ENCODE measurements around the gene NAT9. TPM values are rescaled to one million over a fixed set of nuclear protein-coding genes. Genes with fewer than 3 reads are reported as not detected.

Gene NAT9
- total RNA-seq, 1 donor from 2014 or later = 48.6 TPM

DNA sequence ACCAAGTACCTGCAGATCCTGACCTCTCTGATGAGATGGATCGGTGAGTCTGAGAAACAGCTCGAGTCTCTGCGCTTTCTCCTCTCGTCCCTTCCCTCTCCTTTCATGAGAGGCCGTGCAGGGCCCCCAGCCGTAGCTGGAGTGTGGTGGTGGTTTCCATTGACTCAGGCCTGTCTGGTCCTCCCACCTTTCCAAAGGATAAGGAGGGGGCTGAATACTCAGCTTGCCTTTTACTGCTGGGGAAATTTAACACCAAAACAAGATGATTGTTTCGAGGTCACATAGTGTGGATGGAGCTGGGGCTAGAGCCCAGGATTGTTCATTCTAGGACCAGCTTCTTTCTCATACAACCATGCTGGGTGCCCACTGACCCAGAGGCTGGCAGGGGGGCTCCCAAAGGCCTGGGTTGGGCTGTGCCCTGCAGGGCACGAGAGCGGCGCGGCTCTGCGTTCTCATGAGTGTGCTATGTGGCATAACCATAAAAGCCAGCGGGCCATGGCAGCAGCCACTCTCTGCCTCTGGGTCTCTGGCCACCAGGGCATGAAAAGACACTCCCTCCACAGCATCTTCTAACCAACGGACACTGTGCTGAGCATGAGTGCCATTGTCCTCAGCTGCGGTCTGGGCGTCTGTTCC lies 43.8 kb upstream of the NAT9 start:
- DNase-seq (no peak), ATAC-seq (no peak)
- TF ChIP-seq, protein P1, sequence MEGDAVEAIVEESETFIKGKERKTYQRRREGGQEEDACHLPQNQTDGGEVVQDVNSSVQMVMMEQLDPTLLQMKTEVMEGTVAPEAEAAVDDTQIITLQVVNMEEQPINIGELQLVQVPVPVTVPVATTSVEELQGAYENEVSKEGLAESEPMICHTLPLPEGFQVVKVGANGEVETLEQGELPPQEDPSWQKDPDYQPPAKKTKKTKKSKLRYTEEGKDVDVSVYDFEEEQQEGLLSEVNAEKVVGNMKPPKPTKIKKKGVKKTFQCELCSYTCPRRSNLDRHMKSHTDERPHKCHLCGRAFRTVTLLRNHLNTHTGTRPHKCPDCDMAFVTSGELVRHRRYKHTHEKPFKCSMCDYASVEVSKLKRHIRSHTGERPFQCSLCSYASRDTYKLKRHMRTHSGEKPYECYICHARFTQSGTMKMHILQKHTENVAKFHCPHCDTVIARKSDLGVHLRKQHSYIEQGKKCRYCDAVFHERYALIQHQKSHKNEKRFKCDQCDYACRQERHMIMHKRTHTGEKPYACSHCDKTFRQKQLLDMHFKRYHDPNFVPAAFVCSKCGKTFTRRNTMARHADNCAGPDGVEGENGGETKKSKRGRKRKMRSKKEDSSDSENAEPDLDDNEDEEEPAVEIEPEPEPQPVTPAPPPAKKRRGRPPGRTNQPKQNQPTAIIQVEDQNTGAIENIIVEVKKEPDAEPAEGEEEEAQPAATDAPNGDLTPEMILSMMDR (IDR thresholded peaks at IDR 0.05) = no peak
- peaks cover 52% of the 10 kb centered on the region for H3K36me3 ChIP-seq
- H3K27me3 ChIP-seq (ENCODE audit: low read depth) = no peaks in the 10 kb centered on the region
- no peak overlapping the region for H3K27ac ChIP-seq
- intact Hi-C loops (cut with DNase I) = no loop called here
- no peaks in the 10 kb centered on the region for H3K9me3 ChIP-seq
- no peaks in the 10 kb centered on the region for H3K4me1 ChIP-seq
- no peak overlapping the region for H3K4me3 ChIP-seq

DNA sequence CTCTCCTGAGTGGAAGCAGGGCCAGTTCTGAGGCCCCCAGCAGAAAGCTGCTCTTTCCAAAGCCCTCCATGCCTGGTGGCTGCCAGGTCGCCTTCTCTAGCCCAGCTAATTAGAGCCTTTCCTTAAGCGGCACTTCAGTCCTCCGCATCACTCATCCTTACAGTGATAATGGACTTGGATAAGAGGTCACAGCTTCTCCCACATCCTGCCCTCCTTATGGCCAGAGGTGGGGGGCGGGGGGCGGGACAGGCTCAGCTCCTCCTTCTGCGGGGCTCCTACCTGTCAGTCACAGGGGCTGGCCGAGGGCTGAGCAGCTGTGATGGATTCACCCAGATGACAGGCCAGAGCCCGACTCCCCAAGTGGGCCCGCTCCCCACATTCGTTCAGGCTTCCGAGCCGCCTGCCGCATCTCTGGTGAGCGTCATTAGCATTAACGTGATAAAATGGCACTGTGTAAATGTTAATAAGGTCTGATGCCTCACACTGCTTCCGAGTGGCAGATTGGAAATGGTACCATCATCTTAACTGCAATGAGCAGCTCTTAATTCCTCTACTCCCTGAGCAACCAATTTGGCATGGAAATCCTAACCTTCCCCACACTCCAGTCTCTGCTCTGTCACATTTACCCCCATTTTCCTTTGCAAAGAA lies 42.3 kb upstream of the NAT9 start:
- DNase-seq = no peak
- no peak overlapping the region for H3K27ac ChIP-seq
- no peaks in the 10 kb centered on the region for H3K27me3 ChIP-seq (ENCODE audit: low read depth)
- no peaks in the 10 kb centered on the region for H3K9me3 ChIP-seq
- no peak overlapping the region for H3K4me3 ChIP-seq
- no peak for ATAC-seq
- intact Hi-C loops (cut with DNase I) = no loop called here
- H3K36me3 ChIP-seq = peaks cover 54% of the 10 kb centered on the region
- TF ChIP-seq, protein P1 (IDR thresholded peaks at IDR 0.05) = no peak
- peaks cover 7% of the 10 kb centered on the region for H3K4me1 ChIP-seq

DNA sequence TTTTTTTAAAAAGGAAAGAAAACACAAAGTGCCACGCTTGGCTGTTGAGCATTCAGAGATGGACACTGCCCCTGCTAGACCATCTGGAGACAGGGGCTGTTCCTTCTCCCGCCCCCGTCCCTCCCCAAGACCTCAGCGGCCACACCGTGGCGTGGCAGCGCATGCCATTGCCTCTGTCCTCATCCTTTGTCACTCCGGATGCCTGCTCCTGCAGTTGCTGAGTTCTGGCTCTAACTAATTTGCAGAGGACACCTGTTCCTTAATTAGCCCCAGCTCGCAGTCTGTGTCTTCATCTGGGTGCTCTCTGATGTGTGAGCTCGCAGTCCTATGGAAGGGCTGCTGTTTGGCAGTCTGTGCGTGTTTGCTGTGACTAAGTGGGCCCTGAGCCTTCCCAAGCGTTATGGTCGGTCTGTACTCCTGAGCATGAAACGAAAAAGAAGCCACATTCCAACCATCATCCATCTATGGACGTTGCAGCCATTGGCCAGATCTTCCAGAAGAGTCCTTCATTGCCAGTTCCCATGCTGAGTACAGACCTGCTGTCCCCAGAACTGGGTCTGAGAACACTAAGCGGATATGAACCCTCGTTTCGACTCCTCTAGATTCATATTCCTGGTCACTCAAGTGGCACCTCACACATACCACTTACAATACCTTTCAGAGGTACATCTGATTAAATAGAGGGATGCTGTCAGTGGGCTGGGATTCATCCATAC lies 40.9 kb upstream of the NAT9 start:
- no peak for ATAC-seq
- Histone ChIP-seq H3K27me3 (ENCODE audit: low read depth) (no peaks in the 10 kb centered on the region), H3K27ac (no peak overlapping the region), H3K9me3 (no peaks in the 10 kb centered on the region), H3K4me3 (no peak overlapping the region), H3K36me3 (peaks cover 47% of the 10 kb centered on the region), H3K4me1 (peaks cover 21% of the 10 kb centered on the region)
- no peak for DNase-seq
- TF ChIP-seq, protein P1 (IDR thresholded peaks at IDR 0.05) = no peak
- intact Hi-C loops (cut with DNase I) = no loop called here

DNA sequence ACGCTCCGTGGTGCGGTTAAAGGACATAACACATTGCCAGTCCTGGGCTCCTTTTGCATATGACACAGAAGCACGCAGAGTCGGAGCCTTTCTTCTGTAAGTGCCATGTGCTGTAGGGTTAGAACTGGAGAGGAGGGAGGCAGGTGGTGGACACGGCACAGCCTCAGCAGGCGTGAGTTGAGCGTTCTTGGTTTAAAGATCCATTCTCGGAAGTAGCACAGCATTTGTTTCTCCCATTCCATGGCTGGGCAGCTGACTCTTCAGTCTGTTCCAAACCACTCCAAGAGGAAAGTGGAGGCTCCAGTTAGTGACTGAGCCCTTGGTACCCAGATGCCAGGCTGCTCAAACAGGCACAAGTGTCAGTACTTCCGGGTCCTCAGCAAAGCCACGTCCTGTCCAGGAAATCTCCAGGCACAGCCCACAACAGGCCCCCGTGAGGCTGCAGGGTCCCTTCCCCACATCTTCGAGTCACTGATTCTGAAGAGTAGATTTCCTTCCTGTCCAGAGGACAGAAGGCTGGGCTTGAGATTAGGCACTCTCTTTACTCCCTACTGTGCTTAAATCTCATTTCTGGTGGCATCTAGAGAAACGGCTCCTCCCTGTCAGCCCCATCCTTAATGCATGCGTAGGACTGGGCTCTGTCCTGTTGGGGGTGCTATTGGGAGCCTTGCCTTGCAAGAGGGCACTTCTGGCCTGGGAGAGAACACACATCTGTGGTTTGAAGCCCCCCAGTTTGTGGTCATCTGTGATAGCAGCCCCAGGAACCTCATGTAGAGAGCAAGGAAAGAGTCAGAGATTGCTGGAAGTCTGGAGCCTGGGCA lies 39.6 kb upstream of the NAT9 start:
- ATAC-seq (peak; percentile 10 to 39), DNase-seq (no peak)
- Histone ChIP-seq H3K4me1 (peaks cover 26% of the 10 kb centered on the region), H3K27ac (no peak overlapping the region), H3K4me3 (no peak overlapping the region), H3K27me3 (ENCODE audit: low read depth) (no peaks in the 10 kb centered on the region), H3K9me3 (no peaks in the 10 kb centered on the region), H3K36me3 (peaks cover 38% of the 10 kb centered on the region)
- TF ChIP-seq, protein P1 (IDR thresholded peaks at IDR 0.05) = no peak
- intact Hi-C loops (cut with DNase I) = no loop called here

DNA sequence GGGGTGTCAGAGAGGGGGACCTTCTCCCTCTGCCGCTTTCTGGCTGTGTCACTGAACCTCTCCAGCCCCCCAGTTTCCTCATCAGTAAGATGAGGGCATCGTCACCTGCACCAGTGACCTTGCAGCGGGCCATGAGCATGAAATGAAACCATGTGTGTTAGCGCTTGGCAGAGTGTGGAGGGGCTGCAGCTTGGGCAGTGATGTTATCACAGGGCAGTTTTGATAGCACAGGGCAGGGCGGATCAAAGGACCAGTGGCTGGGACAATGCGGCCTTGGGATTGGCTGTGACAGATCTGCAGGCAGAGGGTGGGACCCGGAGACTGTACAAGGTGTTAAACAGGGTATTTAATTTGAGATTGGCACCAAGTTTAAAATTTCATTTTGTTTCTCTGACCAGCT lies 38.9 kb upstream of the NAT9 start:
- no peaks in the 10 kb centered on the region for H3K27me3 ChIP-seq (ENCODE audit: low read depth)
- H3K4me3 ChIP-seq = no peak overlapping the region
- intact Hi-C loops (cut with DNase I) = no loop called here
- ATAC-seq = no peak
- H3K4me1 ChIP-seq = peaks cover 26% of the 10 kb centered on the region
- peaks cover 36% of the 10 kb centered on the region for H3K36me3 ChIP-seq
- H3K27ac ChIP-seq = no peak overlapping the region
- H3K9me3 ChIP-seq = no peaks in the 10 kb centered on the region
- no peak for DNase-seq
- TF ChIP-seq, protein P1 (IDR thresholded peaks at IDR 0.05) = no peak
